Muscle of leg (tissue), 11 donors: ENCODE data around the gene OLFML2B. TPM values are rescaled to one million over a fixed set of nuclear protein-coding genes. Genes with fewer than 3 reads are reported as not detected.
A peak's percentile ranks its signal among the peaks of the same experiment; 100 is the strongest.

Experiments used
- DNase-seq: peaks from one replicate; pipeline ENCODE4 v3.0.0; 2013
- H3K27ac ChIP-seq: one replicate; pipeline ENCODE4 v1.5.1; 2013; ENCODE audit warnings: mild to moderate bottlenecking, low read length, control low read depth
- H3K27me3 ChIP-seq: one replicate; pipeline ENCODE4 v1.6.1; 2013; ENCODE audit warnings: low read length; ENCODE audit not compliant: control insufficient read depth, insufficient read depth
- H3K36me3 ChIP-seq: one replicate; pipeline ENCODE4 v1.6.1; 2013; ENCODE audit warnings: low read length; ENCODE audit not compliant: control insufficient read depth, insufficient read depth
- H3K4me1 ChIP-seq: one replicate; pipeline ENCODE4 v1.6.1; 2013; ENCODE audit warnings: low read length; ENCODE audit not compliant: control insufficient read depth, insufficient read depth
- H3K4me3 ChIP-seq: one replicate; pipeline ENCODE4 v1.5.1; 2013; ENCODE audit warnings: low read length, control low read depth
- H3K9me3 ChIP-seq: replicated peaks from 2 replicates; pipeline ENCODE4 v1.6.1; 2013; ENCODE audit warnings: low read depth, low read length; ENCODE audit not compliant: control insufficient read depth
- WGBS: methylation state at CpG from one replicate; pipeline ENCODE4 v1.1.5; 2013; ENCODE audit warnings: missing lambda C conversion rate; ENCODE audit not compliant: insufficient coverage; 5-methylcytosine and 5-hydroxymethylcytosine counted together
- polyA plus RNA-seq, 8 donors: library from polyadenylated mRNA; unstranded; fragments of 120-200 nt; gene quantifications; one replicate each; pipeline versions ENCODE4 v1.2.1 to v1.2.3, GENCODE V29; 2013; ENCODE audit warnings: inconsistent platforms in 1 of 8, low replicate concordance in 1 of 8; ENCODE audit not compliant: insufficient read length in 8 of 8, insufficient read depth in 1 of 8
- total RNA-seq: library from RNA; stranded (reverse); fragments of 120-200 nt; gene quantifications from one replicate; pipeline ENCODE4 v1.2.4, GENCODE V29; 2013

Gene OLFML2B
- total and polyA plus RNA-seq, 9 donors, result 78.4 to 212 (median 115) TPM

- no peaks in the 10 kb centered on the region for H3K27me3 ChIP-seq
- no peak overlapping the region for H3K4me3 ChIP-seq
- no peak overlapping the region for H3K27ac ChIP-seq
- DNase-seq, result no peak
- peaks cover 5% of the 10 kb centered on the region for H3K4me1 ChIP-seq
- peaks cover 4% of the 10 kb centered on the region for H3K9me3 ChIP-seq
- no peaks in the 10 kb centered on the region for H3K36me3 ChIP-seq
These were observed 17.0 kb upstream of the OLFML2B start for GRCh38 chr1:162040657-162041056.

- WGBS, result no CpG with 5 or more reads among the region's 4 CpGs
- no peak for DNase-seq
- H3K36me3 ChIP-seq, result no peaks in the 10 kb centered on the region
- H3K9me3 ChIP-seq, result peaks cover 4% of the 10 kb centered on the region
- peaks cover 8% of the 10 kb centered on the region for H3K4me1 ChIP-seq
- no peaks in the 10 kb centered on the region for H3K27me3 ChIP-seq
- no peak overlapping the region for H3K27ac ChIP-seq
- no peak overlapping the region for H3K4me3 ChIP-seq
These were observed 16.3 kb upstream of the OLFML2B start for GRCh38 chr1:162040001-162040400.

- Histone ChIP-seq H3K9me3 (peaks cover 4% of the 10 kb centered on the region), H3K4me1 (peaks cover 11% of the 10 kb centered on the region), H3K27ac (no peak overlapping the region), H3K4me3 (no peak overlapping the region), H3K36me3 (no peaks in the 10 kb centered on the region), H3K27me3 (no peaks in the 10 kb centered on the region)
- no CpG with 5 or more reads among the region's 1 CpG for WGBS
- DNase-seq, result no peak
These were observed 15.0 kb upstream of the OLFML2B start for GRCh38 chr1:162038624-162039023.

GRCh38 chr1:162036163-162036562, 12.5 kb upstream of the OLFML2B start:
- H3K4me1 ChIP-seq, result peaks cover 15% of the 10 kb centered on the region
- DNase-seq, result no peak
- H3K9me3 ChIP-seq, result no peaks in the 10 kb centered on the region
- H3K36me3 ChIP-seq, result no peaks in the 10 kb centered on the region
- H3K27ac ChIP-seq, result no peak overlapping the region
- no CpG with 5 or more reads among the region's 1 CpG for WGBS
- no peaks in the 10 kb centered on the region for H3K27me3 ChIP-seq
- no peak overlapping the region for H3K4me3 ChIP-seq

GRCh38 chr1:162035241-162035640, 11.6 kb upstream of the OLFML2B start:
- Histone ChIP-seq H3K4me3 (no peak overlapping the region), H3K27ac (no peak overlapping the region), H3K9me3 (no peaks in the 10 kb centered on the region), H3K36me3 (no peaks in the 10 kb centered on the region), H3K4me1 (peaks cover 15% of the 10 kb centered on the region), H3K27me3 (no peaks in the 10 kb centered on the region)
- WGBS, result 25% methylated on average over 2 of the region's 2 CpGs
- no peak for DNase-seq

- peak; percentile 79 for DNase-seq
These were observed 9.8 kb upstream of the OLFML2B start for GRCh38 chr1:162033428-162033827.

GRCh38 chr1:162030759-162031280, 7.2 kb upstream of the OLFML2B start:
- no peak overlapping the region for H3K27ac ChIP-seq
- WGBS, result 84% methylated on average over 3 of the region's 3 CpGs
- H3K36me3 ChIP-seq, result no peaks in the 10 kb centered on the region
- DNase-seq, result no peak
- no peak overlapping the region for H3K4me3 ChIP-seq
- peaks cover 17% of the 10 kb centered on the region for H3K4me1 ChIP-seq
- H3K27me3 ChIP-seq, result peaks cover 2% of the 10 kb centered on the region
- no peaks in the 10 kb centered on the region for H3K9me3 ChIP-seq

More at GRCh38 chr1:162033428-162033827, 9.8 kb upstream of the OLFML2B start:
- no peak overlapping the region for H3K4me3 ChIP-seq
- H3K36me3 ChIP-seq, result no peaks in the 10 kb centered on the region
- H3K27ac ChIP-seq, result peak overlapping the region; percentile 44
- no peaks in the 10 kb centered on the region for H3K27me3 ChIP-seq
- 65% methylated on average over 6 of the region's 6 CpGs for WGBS
- H3K4me1 ChIP-seq, result peaks cover 22% of the 10 kb centered on the region
- H3K9me3 ChIP-seq, result no peaks in the 10 kb centered on the region

GRCh38 chr1:162029157-162029556, 5.5 kb upstream of the OLFML2B start:
- DNase-seq, result peak; percentile 63
- no peaks in the 10 kb centered on the region for H3K9me3 ChIP-seq
- peaks cover 5% of the 10 kb centered on the region for H3K27me3 ChIP-seq
- H3K36me3 ChIP-seq, result no peaks in the 10 kb centered on the region
- H3K4me1 ChIP-seq, result peaks cover 16% of the 10 kb centered on the region
- H3K27ac ChIP-seq, result peak overlapping the region; percentile 10
- H3K4me3 ChIP-seq, result no peak overlapping the region
- WGBS, result 10% methylated on average over 2 of the region's 4 CpGs

GRCh38 chr1:162028726-162029125, 5.1 kb upstream of the OLFML2B start:
- Histone ChIP-seq H3K27ac (peak overlapping the region; percentile 10), H3K4me3 (no peak overlapping the region), H3K9me3 (no peaks in the 10 kb centered on the region), H3K36me3 (no peaks in the 10 kb centered on the region), H3K4me1 (peaks cover 18% of the 10 kb centered on the region), H3K27me3 (peaks cover 8% of the 10 kb centered on the region)
- WGBS, result 16% methylated on average over 2 of the region's 6 CpGs
- DNase-seq, result peak; percentile 77

- peaks cover 25% of the 10 kb centered on the region for H3K4me1 ChIP-seq
- WGBS, result 83% methylated on average over 1 of the region's 2 CpGs
- no peak overlapping the region for H3K27ac ChIP-seq
- H3K36me3 ChIP-seq, result no peaks in the 10 kb centered on the region
- peaks cover 8% of the 10 kb centered on the region for H3K27me3 ChIP-seq
- H3K9me3 ChIP-seq, result no peaks in the 10 kb centered on the region
- no peak for DNase-seq
- H3K4me3 ChIP-seq, result no peak overlapping the region
These were observed 3.2 kb upstream of the OLFML2B start for GRCh38 chr1:162026881-162027280.

- no peak for DNase-seq
- Histone ChIP-seq H3K9me3 (no peaks in the 10 kb centered on the region), H3K27ac (no peak overlapping the region), H3K4me1 (peaks cover 37% of the 10 kb centered on the region), H3K4me3 (no peak overlapping the region), H3K27me3 (peaks cover 8% of the 10 kb centered on the region), H3K36me3 (no peaks in the 10 kb centered on the region)
- 91% methylated on average over 1 of the region's 2 CpGs for WGBS
These were observed 1.9 kb upstream of the OLFML2B start for GRCh38 chr1:162025541-162025940.
